Frontal cortex (tissue), 4 donors: ENCODE measurements around the gene RHOD. TPM values are rescaled to one million over a fixed set of nuclear protein-coding genes. Genes with fewer than 3 reads are reported as not detected.

Source experiments
- DNase-seq, 2 donors: peaks; one replicate each; pipeline ENCODE4 v3.0.0; 2012; ENCODE audit warnings: low spot score in 2 of 2
- FAIRE-seq: peaks from 2 replicates; lab custom pipeline; 2012; peaks lifted over from hg19 to GRCh38; lab: Jason Lieb, UNC
- total RNA-seq: library from RNA; depleted of rRNA; stranded (reverse); fragments of >200 nt; gene quantifications from one replicate; pipeline ENCODE4 v1.2.3, GENCODE V29; 2014
- donor health status: control.
- donor health status: control.
- donor health status: control.

RHOD gene
- total RNA-seq, 1 donor from 2014 or later, result 0.82 TPM

DNA sequence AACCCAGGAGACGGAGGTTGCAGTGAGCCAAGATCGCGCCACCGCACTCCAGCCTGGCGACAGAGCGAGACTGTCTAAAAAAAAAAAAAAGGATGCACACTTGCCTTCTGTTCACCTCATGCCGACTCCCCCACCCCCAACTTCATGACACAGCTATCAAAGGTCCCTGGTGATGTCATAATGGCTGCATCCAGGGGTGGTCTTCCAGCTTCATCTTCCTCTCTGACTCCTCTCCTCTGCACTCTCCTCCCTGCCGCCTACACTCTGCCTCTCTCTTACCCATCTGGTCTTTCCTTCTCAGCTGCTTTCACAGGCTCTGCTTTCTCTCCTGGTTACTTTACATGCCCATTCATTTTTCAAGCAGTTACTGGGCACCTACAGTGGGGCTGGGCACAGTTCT lies 46.0 kb downstream of the RHOD start:
- FAIRE-seq, result no peak
- DNase-seq, result no peak

- DNase-seq (no peak), FAIRE-seq (no peak)
Measured at GRCh38 chr11:67105964-67106363, 49.3 kb downstream of the RHOD start.

DNA sequence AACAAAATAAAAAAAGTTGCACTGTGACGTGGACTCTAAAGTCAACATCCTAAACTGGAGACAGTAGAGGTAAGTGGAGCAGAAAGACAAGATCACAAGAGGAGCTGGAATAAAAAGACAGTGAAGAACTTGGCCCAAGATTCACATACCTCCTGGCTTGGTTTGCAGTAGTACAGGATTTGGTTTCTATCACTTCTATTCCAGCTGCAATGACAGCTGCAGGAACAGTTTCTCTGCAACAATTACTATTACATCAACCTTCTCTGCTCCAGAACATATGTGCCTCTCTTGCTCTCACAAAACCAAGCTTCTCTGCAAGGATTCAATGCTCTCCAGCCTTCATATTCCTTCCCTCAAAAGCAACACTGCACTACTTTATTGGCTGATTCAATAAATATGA lies 54.6 kb downstream of the RHOD start:
- DNase-seq (no peak), FAIRE-seq (no peak)

GRCh38 chr11:67113231-67113721 lies 56.6 kb downstream of the RHOD start:
- FAIRE-seq (no peak), DNase-seq (no peak)

DNA sequence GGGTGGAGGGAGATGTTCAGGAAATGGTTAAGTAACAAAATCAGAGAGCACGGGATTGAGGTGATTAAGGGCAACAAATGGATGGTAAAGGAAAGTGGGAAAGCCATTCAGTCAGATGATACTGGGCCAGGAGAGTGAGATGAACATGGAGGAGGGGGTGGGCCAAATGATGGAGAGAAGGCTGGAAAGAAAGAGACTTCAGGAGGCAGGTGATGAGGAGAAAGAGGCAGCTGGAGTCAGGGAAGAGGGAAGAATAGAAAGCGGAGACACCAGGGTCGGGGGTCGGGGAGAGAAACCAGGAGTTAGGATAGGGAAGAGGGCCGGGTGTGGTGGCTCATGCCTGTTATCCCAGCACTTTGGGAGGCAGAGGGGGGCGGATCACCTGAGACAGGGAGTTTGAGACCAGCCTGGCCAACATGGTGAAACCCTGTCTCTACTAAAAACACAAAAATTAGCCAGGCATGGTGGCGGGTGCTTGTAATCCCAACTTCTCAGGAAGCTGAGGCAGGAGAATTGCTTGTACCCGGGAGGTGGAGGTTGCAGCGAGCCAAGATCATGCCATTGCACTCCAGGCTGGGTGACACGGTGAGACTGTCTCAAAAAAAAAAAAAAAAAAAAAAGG lies 57.7 kb downstream of the RHOD start:
- FAIRE-seq (no peak), DNase-seq (no peak)

- no peak for FAIRE-seq
- no peak for DNase-seq
Measured at GRCh38 chr11:67116758-67117105, 60.1 kb downstream of the RHOD start.

- no peak for DNase-seq
- no peak for FAIRE-seq
Measured at GRCh38 chr11:67117176-67117575, 60.5 kb downstream of the RHOD start.

DNA sequence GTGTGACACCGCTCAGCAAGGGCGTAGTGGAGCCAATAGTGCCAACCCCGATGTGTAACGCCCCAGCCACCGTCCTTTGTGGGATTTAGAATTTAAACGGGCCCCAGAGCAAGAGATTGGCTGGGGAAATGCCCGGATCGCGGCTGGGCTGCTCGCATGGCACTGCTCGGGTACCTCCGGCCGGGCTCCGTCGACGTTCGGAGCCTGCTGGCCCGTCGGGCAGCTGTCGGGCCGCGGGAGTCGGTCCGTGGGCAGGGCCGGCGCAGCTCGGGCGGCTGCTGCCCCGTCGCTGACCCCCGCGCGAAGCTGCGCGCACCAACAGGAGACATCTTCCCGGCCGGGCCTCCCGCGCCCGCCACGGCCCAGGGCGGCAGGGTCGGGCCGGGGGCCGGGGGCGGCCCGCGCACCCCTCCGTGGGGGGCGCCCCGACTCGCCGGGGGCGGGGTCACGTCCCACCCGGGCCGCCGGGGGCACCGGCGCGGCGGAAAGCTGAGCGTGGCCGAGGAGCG lies 61.1 kb downstream of the RHOD start:
- FAIRE-seq (no peak), DNase-seq (peak in 1 of 2 donors; percentile 45)

- no peak for FAIRE-seq
- peak in 1 of 2 donors; percentile 68 for DNase-seq
Measured at GRCh38 chr11:67118181-67118766, 61.6 kb downstream of the RHOD start.

- FAIRE-seq (no peak), DNase-seq (peak; percentile 99)
Measured at GRCh38 chr11:67118801-67119584, 62.3 kb downstream of the RHOD start, which contains the start of gene KDM2A. KDM2A (plus strand) TSS chr11:67119263; CDS start chr11:67121317, 2,054 bp downstream.

DNA sequence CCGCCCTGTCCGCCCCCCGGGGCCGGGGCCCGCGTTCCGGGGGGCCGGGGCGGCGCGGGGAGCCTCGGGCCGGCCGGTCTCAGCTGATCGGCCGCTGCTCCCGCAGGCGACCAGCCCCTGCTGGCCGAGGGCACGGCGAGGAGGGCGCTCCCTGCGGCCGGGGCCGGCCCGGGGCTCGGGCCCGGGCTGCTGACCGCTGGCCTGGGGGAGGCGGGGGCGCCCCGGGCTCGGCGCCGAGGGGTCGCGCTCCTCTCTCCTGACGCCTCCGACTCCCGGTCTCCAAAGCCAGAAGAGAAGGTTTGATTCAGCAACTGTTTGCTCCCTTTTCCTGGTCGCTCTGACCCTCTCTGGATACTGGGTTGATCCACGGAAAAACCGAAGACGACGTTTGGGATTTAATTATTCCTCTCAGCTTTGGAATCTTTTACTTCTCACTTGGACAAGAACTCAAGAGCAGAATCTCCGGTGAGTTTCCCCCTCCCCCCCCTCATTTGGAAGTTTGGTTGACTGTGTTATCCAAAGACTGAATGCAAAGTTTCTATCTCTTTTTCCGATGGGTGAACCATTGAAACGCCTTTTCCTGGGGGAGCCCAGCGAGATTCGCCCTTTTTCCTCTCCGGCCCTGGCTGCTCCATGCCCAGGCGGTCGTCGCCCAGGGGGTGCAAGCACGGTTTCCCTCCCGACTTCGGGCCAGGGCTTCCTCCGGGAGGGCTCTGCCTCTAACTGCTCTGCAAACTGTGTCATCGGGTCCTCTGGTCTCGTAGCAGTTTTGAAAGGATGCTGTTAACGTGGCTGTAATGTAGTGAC lies 63.1 kb downstream of the RHOD start:
- no peak for FAIRE-seq

GRCh38 chr11:67120456-67120855 lies 63.8 kb downstream of the RHOD start:
- FAIRE-seq (no peak), DNase-seq (no peak)

More for the DNA sequence above, 63.1 kb downstream of the RHOD start:
- DNase-seq, result peak in 1 of 2 donors; percentile 34

DNA sequence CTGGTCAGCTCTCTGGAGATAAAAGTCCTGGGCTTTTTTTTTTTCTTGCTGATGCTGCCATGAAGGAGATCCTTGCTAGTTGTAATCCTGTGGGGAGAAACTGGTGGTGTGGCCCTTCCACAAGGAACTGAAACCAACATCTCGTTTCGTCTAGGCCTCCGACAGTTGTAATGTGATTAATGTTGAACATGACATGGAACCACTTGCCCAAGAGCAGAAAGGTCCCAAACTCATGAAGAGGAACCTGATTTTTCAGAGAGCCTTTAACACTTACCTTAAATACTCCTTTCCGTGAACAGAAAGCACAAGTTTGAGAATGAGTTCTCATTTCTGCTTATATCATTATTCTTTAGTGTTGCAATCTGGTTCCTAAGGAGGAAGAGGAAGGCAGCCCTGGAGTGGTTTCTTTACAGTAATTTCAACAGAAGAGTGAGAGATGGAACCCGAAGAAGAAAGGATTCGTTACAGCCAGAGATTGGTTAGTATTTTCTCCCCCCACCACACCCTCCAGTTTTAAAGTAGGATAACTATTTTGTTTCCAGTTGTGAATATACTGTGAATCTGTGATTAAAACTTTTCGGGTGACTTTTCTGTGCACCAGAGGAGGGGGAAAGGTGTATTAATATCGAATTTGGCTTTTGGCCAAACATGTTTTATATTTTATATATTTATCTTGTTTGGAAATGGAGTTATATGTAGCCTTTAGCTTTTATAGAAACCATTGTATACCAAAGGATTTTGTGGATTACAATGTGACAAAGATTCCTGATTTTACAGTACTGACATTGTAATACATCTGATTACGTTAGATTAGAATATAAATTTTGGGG lies 64.4 kb downstream of the RHOD start:
- FAIRE-seq (no peak), DNase-seq (no peak)

Other genes with a start within 250 kb of the RHOD start
- gene RCE1, start 213.4 kb upstream of the RHOD start, total RNA-seq, result 9.8 TPM
- 44.0 TPM for gene LRFN4, start 199.8 kb upstream of the RHOD start, total RNA-seq
- 13.0 TPM for gene PC, start 98.5 kb upstream of the RHOD start, total RNA-seq
- not detected for gene C11orf86, start 81.5 kb upstream of the RHOD start, total RNA-seq
- 0.41 TPM for gene SYT12, start 33.7 kb upstream of the RHOD start, total RNA-seq
- gene KDM2A, start 62.4 kb downstream of the RHOD start, total RNA-seq, result 35.5 TPM
- gene GRK2, start 209.6 kb downstream of the RHOD start, total RNA-seq, result 46.9 TPM
- gene ANKRD13D, start 232.5 kb downstream of the RHOD start, total RNA-seq, result 55.8 TPM
- 2.0 TPM for gene SSH3, start 246.7 kb downstream of the RHOD start, total RNA-seq